ENCODE results near the gene MIEF1. TPM values are rescaled to one million over a fixed set of nuclear protein-coding genes. Genes with fewer than 3 reads are reported as not detected.
"Not testable (repeated sequence)": the region's sequence is repeated elsewhere in the genome, so short reads cannot be mapped to it uniquely, and the experiment has no call there.

The MIEF1 gene
- total RNA-seq, 4 donors from 2014 or later: 17.8 to 28.3 (median 21.4) TPM

- peaks cover 3 to 64% (median 20%) of the 10 kb centered on the region in 3 donors for H3K4me1 ChIP-seq
- no peaks in the 10 kb centered on the region for H3K27me3 ChIP-seq
- H3K4me3 ChIP-seq: no peak overlapping the region
- TF ChIP-seq POLR2A (IDR thresholded peaks at IDR 0.05) (no peak), EP300 (IDR thresholded peaks at IDR 0.05) (no peak), CTCF (IDR thresholded peaks at IDR 0.05) (no peak), POLR2AphosphoS5 (IDR thresholded peaks at IDR 0.05) (no peak)
- peaks cover 0 to 52% of the 10 kb centered on the region in 2 donors for H3K36me3 ChIP-seq
- H3K9me3 ChIP-seq: no peaks in the 10 kb centered on the region
- no peak for ATAC-seq
- WGBS, 2 donors (ENCODE audit: low coverage in 1 of 2): 86 to 87% methylated on average over 2 to 5 of the region's 16 CpGs
- no peak overlapping the region for H3K27ac ChIP-seq
These were observed 2.0 kb downstream of the MIEF1 start for GRCh38 chr22:39504071-39504470.

- H3K27me3 ChIP-seq, H3K27ac ChIP-seq, ATAC-seq, H3K9me3 ChIP-seq, H3K4me3 ChIP-seq: not testable (repeated sequence)
- 81% methylated on average over 10 of the region's 10 CpGs; no CpG with 5 or more reads in 1 of the 2 donors for WGBS, 2 donors (ENCODE audit: low coverage in 1 of 2)
- Histone ChIP-seq H3K4me1 (peaks cover 3 to 46% (median 14%) of the 10 kb centered on the region in 3 donors), H3K36me3 (peaks cover 0 to 82% of the 10 kb centered on the region in 2 donors)
These were observed 4.9 kb downstream of the MIEF1 start for GRCh38 chr22:39507021-39507420.

- ATAC-seq: no peak
- no peak for TF ChIP-seq CTCF (IDR thresholded peaks at IDR 0.05)
- TF ChIP-seq POLR2A (IDR thresholded peaks at IDR 0.05): no peak
- no peak for TF ChIP-seq POLR2AphosphoS5 (IDR thresholded peaks at IDR 0.05)
- no peak for TF ChIP-seq EP300 (IDR thresholded peaks at IDR 0.05)
- H3K4me1 ChIP-seq: peaks cover 0 to 38% (median 8%) of the 10 kb centered on the region in 3 donors
- no peak overlapping the region for H3K4me3 ChIP-seq
- H3K9me3 ChIP-seq: no peaks in the 10 kb centered on the region
- H3K27me3 ChIP-seq: no peaks in the 10 kb centered on the region
- no peak overlapping the region for H3K27ac ChIP-seq
- H3K36me3 ChIP-seq: peaks cover 0 to 95% of the 10 kb centered on the region in 2 donors
- WGBS, 2 donors (ENCODE audit: low coverage in 1 of 2): 48 to 73% methylated on average over 4 of the region's 4 CpGs
These were observed 6.3 kb downstream of the MIEF1 start for GRCh38 chr22:39508393-39508792.

- peaks cover 0 to 100% of the 10 kb centered on the region in 2 donors for H3K36me3 ChIP-seq
- ATAC-seq: no peak
- TF ChIP-seq POLR2AphosphoS5 (IDR thresholded peaks at IDR 0.05) (no peak), CTCF (IDR thresholded peaks at IDR 0.05) (no peak), POLR2A (IDR thresholded peaks at IDR 0.05) (no peak), EP300 (IDR thresholded peaks at IDR 0.05) (no peak)
- no peak overlapping the region for H3K27ac ChIP-seq
- H3K4me3 ChIP-seq: no peak overlapping the region
- H3K27me3 ChIP-seq: no peaks in the 10 kb centered on the region
- WGBS, 2 donors (ENCODE audit: low coverage in 1 of 2): 100% methylated on average over 1 to 2 of the region's 4 CpGs
- peaks cover 0 to 29% (median 0%) of the 10 kb centered on the region in 3 donors for H3K4me1 ChIP-seq
- H3K9me3 ChIP-seq: no peaks in the 10 kb centered on the region
These were observed 8.5 kb downstream of the MIEF1 start for GRCh38 chr22:39510529-39511149.

- no peak overlapping the region for H3K4me3 ChIP-seq
- ATAC-seq: no peak
- no peak overlapping the region for H3K27ac ChIP-seq
- peaks cover 0 to 100% of the 10 kb centered on the region in 2 donors for H3K36me3 ChIP-seq
- WGBS, 2 donors (ENCODE audit: low coverage in 1 of 2): 81 to 86% methylated on average over 4 to 6 of the region's 13 CpGs
- H3K27me3 ChIP-seq: no peaks in the 10 kb centered on the region
- no peaks in the 10 kb centered on the region for H3K9me3 ChIP-seq
- peaks cover 0 to 23% (median 0%) of the 10 kb centered on the region in 3 donors for H3K4me1 ChIP-seq
- no peak for TF ChIP-seq EP300 (IDR thresholded peaks at IDR 0.05)
- no peak for TF ChIP-seq POLR2A (IDR thresholded peaks at IDR 0.05)
- TF ChIP-seq POLR2AphosphoS5 (IDR thresholded peaks at IDR 0.05): no peak
- TF ChIP-seq CTCF (IDR thresholded peaks at IDR 0.05): no peak
These were observed 9.1 kb downstream of the MIEF1 start for GRCh38 chr22:39511226-39511625.

All from gastroesophageal sphincter (tissue), 4 donors.